ENCODE data around the gene IL7R. TPM values are rescaled to one million over a fixed set of nuclear protein-coding genes. Genes with fewer than 3 reads are reported as not detected.

The IL7R gene
- total and polyA plus RNA-seq, 2 of the 4 experiments (the other 2 are of a cell fraction), result 40.7 to 71.7 TPM

- DNase-seq (peak; percentile 35), ATAC-seq (ENCODE audit: low read depth) (peak; percentile 44)
- peak overlapping the region; percentile 12; the same call in 1 of the 3 replicates for H2BK15ac ChIP-seq (ENCODE audit: low read depth, low read length)
- no peak overlapping the region for H2BK5ac ChIP-seq (ENCODE audit: low read depth, low read length, poor library complexity, severe bottlenecking)
- H3K27me3 ChIP-seq (ENCODE audit: control insufficient read depth, insufficient read depth, low read length), result no peaks in the 10 kb centered on the region
- no TSS peak for BruUV-seq (replicated peaks)
- peak overlapping the region; percentile 67 for H4K5ac ChIP-seq (ENCODE audit: low read depth, low read length)
- peak overlapping the region; percentile 41; the same call in 1 of the 2 replicates for H3K23ac ChIP-seq (ENCODE audit: low read depth, low read length)
- no peak overlapping the region for H3K27ac ChIP-seq (ENCODE audit: insufficient read depth, low read length)
- no peak overlapping the region; the same call in 1 of the 2 replicates for H4K91ac ChIP-seq (ENCODE audit: insufficient read depth, low read depth, low read length)
- peak overlapping the region; percentile 20; the same call in 1 of the 2 replicates for H3K14ac ChIP-seq (replicated peaks; ENCODE audit: low read depth, low read length)
- peak overlapping the region in 1 of 2 experiments; percentile 75; a peak in 2 of 4 replicates for H4K8ac ChIP-seq (ENCODE audit: low read depth in 2 of 2, low read length in 2 of 2)
- no peaks in the 10 kb centered on the region for H4K20me1 ChIP-seq (ENCODE audit: insufficient read depth, low read length)
- H3K9me1 ChIP-seq (ENCODE audit: insufficient read depth, low read length), result no peaks in the 10 kb centered on the region
- dilution Hi-C loops (cut with HindIII; ENCODE audit: low sequenced_read_pairs, unreplicated experiment) (no loop called here), intact Hi-C loops (cut with micrococcal nuclease) (no loop called here), in situ Hi-C loops (cut with MboI; ENCODE audit: low sequenced_read_pairs) (no loop called here)
- TF ChIP-seq FOS (IDR thresholded peaks at IDR 0.05; ENCODE audit: low read depth, low read length) (no peak), POLR2A (IDR thresholded peaks at IDR 0.05; ENCODE audit: low read depth, low read length) (no peak), USF2 (IDR thresholded peaks at IDR 0.05; ENCODE audit: low read depth, low read length) (no peak)
- H3K9ac ChIP-seq (ENCODE audit: low read depth, low read length), result peak overlapping the region; percentile 24
- H3K4me2 ChIP-seq (ENCODE audit: low read depth, low read length), result peak overlapping the region; percentile 84
- H3K4ac ChIP-seq (ENCODE audit: low read depth, low read length), result peak overlapping the region; percentile 34; the same call in 1 of the 2 replicates
- peaks cover 2% of the 10 kb centered on the region; the same call in 1 of the 2 replicates for H3K4me1 ChIP-seq (ENCODE audit: control insufficient read depth, insufficient read depth, low read length)
- no peak overlapping the region for H2AK9ac ChIP-seq (replicated peaks; ENCODE audit: low read depth, low read length, poor library complexity)
- ChIA-PET POLR2A (ENCODE audit: unreplicated experiment) (no interaction called here), CTCF (interaction anchor here (0.9 to 1.0 kb wide), 2 partner anchors 16 to 92 kb away, joined by 3 read pairs; no protein-coding TSS in a partner anchor)
- no peaks in the 10 kb centered on the region for H3K79me1 ChIP-seq (ENCODE audit: low read depth in 1 of 2, low read length in 2 of 2)
- H3K4me3 ChIP-seq (ENCODE audit: insufficient read depth, low read depth, low read length), result peak overlapping the region; percentile 22; the same call in 1 of the 2 replicates
- H3K36me3 ChIP-seq (ENCODE audit: control insufficient read depth, insufficient read depth, low read length), result no peaks in the 10 kb centered on the region
- no CpG with 5 or more reads among the region's 8 CpGs for WGBS, 2 experiments (ENCODE audit: extremely low coverage in 2 of 2, insufficient read length in 1 of 2)
- peaks cover 2% of the 10 kb centered on the region; the same call in 1 of the 2 replicates for H3K9me3 ChIP-seq (ENCODE audit: control insufficient read depth, insufficient read depth, low read length)
- H2BK20ac ChIP-seq (ENCODE audit: low read depth, low read length), result no peak overlapping the region; the same call in 1 of the 2 replicates
- H3K18ac ChIP-seq (ENCODE audit: low read depth, low read length), result peak overlapping the region; percentile 53
- H2BK120ac ChIP-seq (ENCODE audit: low read depth, low read length), result peak overlapping the region; percentile 51; the same call in 1 of the 2 replicates
- no peak overlapping the region for H3K56ac ChIP-seq (ENCODE audit: extremely low read depth, insufficient read depth, low read length)
- H2AFZ ChIP-seq (replicated peaks; ENCODE audit: low read length, poor library complexity), result peak overlapping the region; percentile 67
- no peak overlapping the region for H2AK5ac ChIP-seq (ENCODE audit: low read depth, low read length)
Observed at GRCh38 chr5:35850967-35851680, 5.6 kb upstream of the IL7R start.
